ENCODE results near the gene RPL35A.

GRCh38 chr3:197958346-197958745, 8.4 kb downstream of the RPL35A start:
- TF ChIP-seq CTCF (IDR thresholded peaks at IDR 0.05) = no peak
- no peak for TF ChIP-seq EP300 (IDR thresholded peaks at IDR 0.05)
- no peak for TF ChIP-seq POLR2A (IDR thresholded peaks at IDR 0.05)
